ENCODE results near the gene ZDHHC5.

- TF ChIP-seq, protein P1, sequence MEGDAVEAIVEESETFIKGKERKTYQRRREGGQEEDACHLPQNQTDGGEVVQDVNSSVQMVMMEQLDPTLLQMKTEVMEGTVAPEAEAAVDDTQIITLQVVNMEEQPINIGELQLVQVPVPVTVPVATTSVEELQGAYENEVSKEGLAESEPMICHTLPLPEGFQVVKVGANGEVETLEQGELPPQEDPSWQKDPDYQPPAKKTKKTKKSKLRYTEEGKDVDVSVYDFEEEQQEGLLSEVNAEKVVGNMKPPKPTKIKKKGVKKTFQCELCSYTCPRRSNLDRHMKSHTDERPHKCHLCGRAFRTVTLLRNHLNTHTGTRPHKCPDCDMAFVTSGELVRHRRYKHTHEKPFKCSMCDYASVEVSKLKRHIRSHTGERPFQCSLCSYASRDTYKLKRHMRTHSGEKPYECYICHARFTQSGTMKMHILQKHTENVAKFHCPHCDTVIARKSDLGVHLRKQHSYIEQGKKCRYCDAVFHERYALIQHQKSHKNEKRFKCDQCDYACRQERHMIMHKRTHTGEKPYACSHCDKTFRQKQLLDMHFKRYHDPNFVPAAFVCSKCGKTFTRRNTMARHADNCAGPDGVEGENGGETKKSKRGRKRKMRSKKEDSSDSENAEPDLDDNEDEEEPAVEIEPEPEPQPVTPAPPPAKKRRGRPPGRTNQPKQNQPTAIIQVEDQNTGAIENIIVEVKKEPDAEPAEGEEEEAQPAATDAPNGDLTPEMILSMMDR (conservative IDR thresholded peaks at IDR 0.05; ENCODE audit: low read depth, low read length), result no peak
- no peak for TF ChIP-seq RAD21 (IDR thresholded peaks at IDR 0.05; ENCODE audit: low read length)
- no peak for TF ChIP-seq BHLHE40 (IDR thresholded peaks at IDR 0.05; ENCODE audit: low read depth, low read length)
- no peak for TF ChIP-seq FOS (IDR thresholded peaks at IDR 0.05; ENCODE audit: low read depth, low read length)
- TF ChIP-seq POLR2A (IDR thresholded peaks at IDR 0.05; ENCODE audit: low read depth, low read length), result no peak
- TF ChIP-seq RCOR1 (IDR thresholded peaks at IDR 0.05; ENCODE audit: insufficient replicate concordance, low read length), result no peak
- TF ChIP-seq SMC3 (IDR thresholded peaks at IDR 0.05; ENCODE audit: low read depth, low read length), result no peak
These were observed 17.2 kb upstream of the ZDHHC5 start for GRCh38 chr11:57650739-57651090.
